GM12873 (cell line): ENCODE results near the gene CNOT9.

ENCODE experiments used
- TF ChIP-seq, protein P1 (sequence below): IDR thresholded peaks from 2 replicates; pipeline ENCODE4 v1.5.1; 2012; ENCODE audit warnings: low read depth, mild to moderate bottlenecking, moderate library complexity, low read length, control low read depth; ENCODE audit not compliant: insufficient read depth; ENCODE audit errors: missing control alignments

The CNOT9 gene, protein sequence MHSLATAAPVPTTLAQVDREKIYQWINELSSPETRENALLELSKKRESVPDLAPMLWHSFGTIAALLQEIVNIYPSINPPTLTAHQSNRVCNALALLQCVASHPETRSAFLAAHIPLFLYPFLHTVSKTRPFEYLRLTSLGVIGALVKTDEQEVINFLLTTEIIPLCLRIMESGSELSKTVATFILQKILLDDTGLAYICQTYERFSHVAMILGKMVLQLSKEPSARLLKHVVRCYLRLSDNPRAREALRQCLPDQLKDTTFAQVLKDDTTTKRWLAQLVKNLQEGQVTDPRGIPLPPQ

DNA sequence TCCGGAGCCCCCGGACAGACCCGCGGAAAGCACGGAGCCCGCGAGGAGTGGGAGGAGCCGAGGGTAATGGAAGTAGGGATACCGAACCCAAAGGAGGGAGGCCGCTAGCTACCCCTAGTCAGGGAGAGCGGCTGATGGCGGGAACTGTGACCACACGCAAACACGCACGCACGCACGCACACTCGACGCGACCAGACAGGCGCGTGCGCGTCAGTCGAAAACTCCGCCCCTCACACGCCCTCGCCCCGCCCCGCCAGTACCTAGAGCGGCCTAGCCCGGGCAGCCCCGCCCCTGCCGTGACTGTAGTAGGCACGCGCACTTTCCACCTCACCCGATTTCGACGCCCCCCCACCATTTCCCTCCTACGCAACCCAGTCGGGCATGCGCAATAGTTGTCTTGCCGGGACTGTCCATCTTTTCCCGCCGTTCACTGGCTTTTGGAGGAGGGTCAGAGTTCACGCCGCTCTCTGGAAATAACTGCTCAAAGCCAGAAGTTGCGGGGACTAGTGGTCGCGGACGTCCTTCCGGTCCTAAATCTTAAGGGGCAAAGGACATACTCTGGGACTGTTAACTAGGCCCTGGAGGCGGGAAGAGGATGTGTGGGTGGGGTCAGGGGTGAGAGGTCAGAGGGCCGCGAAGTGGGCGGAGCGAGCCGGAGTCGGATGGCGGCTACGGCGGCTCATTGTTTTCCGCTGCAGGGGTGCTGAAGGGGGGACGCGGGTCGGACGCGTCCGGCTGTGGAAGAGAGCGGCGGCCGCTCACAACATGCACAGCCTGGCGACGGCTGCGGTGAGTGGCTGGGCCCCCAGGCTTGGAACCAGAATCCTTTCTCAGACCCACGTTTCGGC is at the start of gene CNOT9, which contains the start of gene USP37:
Gene CNOT9, plus strand, starts transcription at position 650 of the 848 bp plus-strand sequence. Its CDS starts 116 bp downstream, at position 766.
Gene USP37, minus strand, starts transcription at position 162 of the 848 bp plus-strand sequence. CDS start 9,698 bp downstream, outside the sequence.
- TF ChIP-seq, protein P1, sequence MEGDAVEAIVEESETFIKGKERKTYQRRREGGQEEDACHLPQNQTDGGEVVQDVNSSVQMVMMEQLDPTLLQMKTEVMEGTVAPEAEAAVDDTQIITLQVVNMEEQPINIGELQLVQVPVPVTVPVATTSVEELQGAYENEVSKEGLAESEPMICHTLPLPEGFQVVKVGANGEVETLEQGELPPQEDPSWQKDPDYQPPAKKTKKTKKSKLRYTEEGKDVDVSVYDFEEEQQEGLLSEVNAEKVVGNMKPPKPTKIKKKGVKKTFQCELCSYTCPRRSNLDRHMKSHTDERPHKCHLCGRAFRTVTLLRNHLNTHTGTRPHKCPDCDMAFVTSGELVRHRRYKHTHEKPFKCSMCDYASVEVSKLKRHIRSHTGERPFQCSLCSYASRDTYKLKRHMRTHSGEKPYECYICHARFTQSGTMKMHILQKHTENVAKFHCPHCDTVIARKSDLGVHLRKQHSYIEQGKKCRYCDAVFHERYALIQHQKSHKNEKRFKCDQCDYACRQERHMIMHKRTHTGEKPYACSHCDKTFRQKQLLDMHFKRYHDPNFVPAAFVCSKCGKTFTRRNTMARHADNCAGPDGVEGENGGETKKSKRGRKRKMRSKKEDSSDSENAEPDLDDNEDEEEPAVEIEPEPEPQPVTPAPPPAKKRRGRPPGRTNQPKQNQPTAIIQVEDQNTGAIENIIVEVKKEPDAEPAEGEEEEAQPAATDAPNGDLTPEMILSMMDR = no peak

DNA sequence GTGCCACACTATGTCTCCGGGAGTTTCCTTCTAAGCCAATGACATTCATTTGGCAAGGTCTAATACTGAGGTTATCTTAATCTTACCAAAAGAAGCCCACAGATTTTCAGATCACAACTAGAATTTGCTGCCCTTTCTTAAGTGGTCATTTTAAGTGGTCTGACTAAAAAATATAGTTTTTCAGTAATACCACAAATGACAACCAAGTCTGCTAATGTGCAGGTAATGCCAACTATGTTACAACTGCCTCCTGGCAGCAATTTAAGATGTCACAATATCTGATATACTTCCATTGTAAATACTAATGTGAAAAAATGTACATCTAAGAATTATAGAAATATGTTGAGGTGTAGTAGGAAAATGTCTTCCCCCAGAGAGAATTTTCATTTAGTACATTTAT is 49.8 kb upstream of the CNOT9 start:
- TF ChIP-seq, protein P1 = no peak

DNA sequence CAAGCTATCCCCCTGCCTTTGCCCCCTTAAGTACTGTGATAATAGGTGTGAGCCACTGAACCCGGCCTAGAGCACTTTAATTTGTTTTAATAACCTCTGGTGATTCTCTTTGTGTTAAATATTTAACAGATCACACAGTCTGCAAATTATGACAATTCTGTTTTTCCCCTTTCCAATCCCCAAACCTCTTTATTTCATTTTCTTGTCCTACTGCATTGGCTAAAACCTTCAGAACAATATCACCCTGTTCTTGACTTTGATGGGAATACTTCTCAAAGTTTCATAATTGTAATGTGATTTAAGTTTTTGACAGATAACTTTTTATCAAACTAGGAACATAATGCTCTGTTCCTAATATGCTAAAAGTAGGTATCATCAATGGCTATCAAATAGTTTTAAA is 45.0 kb upstream of the CNOT9 start:
- TF ChIP-seq, protein P1 = no peak

DNA sequence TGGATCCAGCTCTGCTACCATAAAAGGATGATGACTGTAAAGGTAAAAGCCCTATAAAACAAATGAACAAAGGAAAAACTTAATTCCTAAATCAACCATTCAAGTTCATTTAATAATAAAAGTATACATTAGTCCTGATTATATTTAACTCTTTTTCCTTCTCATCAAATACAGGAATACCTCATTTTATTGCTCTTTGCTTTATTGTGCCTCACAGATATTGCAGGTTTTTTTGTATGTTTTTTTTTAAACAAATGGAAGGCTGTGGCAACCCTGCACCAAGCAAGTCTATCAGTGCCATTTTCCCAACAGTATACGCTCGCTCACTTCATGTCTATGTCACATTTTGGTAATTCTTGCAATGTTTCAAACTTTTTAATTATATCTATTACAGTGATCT is 38.6 kb upstream of the CNOT9 start:
- TF ChIP-seq, protein P1 = no peak

DNA sequence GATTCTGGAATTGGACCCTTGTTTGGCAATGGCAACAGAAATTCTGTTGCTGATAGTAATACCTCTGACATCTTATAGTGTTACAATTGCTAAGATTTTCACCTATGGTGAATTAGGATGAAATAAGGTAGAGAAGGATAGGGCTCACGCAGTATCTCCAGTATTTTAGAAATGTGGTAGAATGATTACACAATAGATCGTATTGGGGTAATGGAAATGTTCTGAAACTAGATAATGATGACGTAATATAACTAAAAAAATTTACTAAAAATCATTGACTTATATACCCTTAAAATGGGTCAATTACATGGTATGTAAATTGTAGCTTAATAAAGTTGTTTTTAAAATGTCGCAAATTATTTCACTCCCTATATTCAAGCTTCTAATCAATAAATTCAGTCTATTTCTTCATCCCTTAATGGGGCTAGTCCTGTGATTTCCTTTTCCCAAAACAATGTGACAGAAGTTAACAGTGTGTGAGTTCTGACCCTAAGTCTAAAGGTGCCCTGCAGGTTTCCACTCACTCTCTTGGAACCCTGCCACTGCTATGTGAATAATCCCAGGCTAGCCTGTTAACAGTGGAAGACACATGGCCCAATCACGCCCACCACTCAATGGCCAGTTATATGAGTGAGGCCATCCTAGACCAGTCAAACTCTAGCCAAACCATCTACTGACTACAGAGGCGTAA is 31.7 kb upstream of the CNOT9 start:
- TF ChIP-seq, protein P1 = no peak

DNA sequence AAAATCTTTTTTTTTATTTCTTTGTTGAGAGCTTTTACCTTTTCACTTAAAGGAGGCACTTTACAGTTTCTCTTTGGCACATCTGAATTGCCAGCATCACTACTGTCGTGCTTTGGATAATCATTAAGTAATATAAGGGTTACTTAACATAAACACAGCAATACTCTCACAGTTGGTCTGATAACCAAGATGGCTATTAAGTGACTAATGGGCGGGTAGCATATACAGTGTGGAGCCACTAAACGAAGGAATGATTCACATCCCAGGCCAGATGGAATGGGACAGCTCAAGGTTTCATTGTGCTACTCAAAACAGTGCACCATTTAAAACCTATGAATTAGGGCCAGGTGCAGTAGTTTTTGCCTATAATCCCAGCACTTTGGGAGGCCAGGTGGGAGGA is 28.6 kb upstream of the CNOT9 start:
- TF ChIP-seq, protein P1 = no peak

DNA sequence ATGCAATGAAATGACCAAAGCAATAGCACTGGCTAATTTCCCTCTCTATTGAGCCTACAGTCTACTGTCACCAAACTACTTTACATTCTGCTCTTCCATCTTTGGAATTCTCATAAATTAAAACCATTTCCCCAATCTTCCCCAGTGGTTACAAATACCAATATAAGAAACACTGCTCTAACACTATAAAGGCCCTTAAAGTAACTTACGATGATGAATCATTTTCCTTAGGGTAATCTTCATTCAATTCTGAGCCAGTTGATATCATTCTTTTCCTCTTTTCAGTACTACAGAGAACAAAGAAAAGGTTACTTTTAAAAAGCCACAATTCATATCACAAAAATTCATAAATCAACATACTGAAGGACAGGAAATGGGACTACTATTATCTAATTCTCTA is 22.6 kb upstream of the CNOT9 start:
- TF ChIP-seq, protein P1 = no peak
